LoVo (cell line): Measurements from ENCODE around the gene TMEM127.
A peak's percentile ranks its signal among the peaks of the same experiment; 100 is the strongest.
"Not testable (repeated sequence)": the region's sequence is repeated elsewhere in the genome, so short reads cannot be mapped to it uniquely, and the experiment has no call there.

Source experiments
- DNase-seq: peaks from one replicate; pipeline ENCODE4 v3.0.0-alpha.2; 2016; ENCODE audit warnings: low spot score

The TMEM127 gene

GRCh38 chr2:96262306-96262705, 3.5 kb downstream of the TMEM127 start:
- no peak for DNase-seq

- no peak for DNase-seq
These were observed 4.3 kb downstream of the TMEM127 start for GRCh38 chr2:96261328-96262003.

- DNase-seq, result peak; percentile 78
These were observed 5.2 kb downstream of the TMEM127 start for GRCh38 chr2:96260387-96261260.

- no peak for DNase-seq
These were observed 6.3 kb downstream of the TMEM127 start for GRCh38 chr2:96259497-96259921.

GRCh38 chr2:96258166-96259022, 7.4 kb downstream of the TMEM127 start:
- no peak for DNase-seq

GRCh38 chr2:96257744-96258143, 8.1 kb downstream of the TMEM127 start:
- not testable (repeated sequence) for DNase-seq

GRCh38 chr2:96256611-96257113, 9.1 kb downstream of the TMEM127 start:
- no peak for DNase-seq

- DNase-seq, result no peak
These were observed 11.2 kb downstream of the TMEM127 start for GRCh38 chr2:96254571-96254970.

- DNase-seq, result no peak
These were observed 12.8 kb downstream of the TMEM127 start for GRCh38 chr2:96253006-96253405.

GRCh38 chr2:96252526-96252925, 13.3 kb downstream of the TMEM127 start:
- DNase-seq, result no peak

- DNase-seq, result no peak
These were observed 14.0 kb downstream of the TMEM127 start for GRCh38 chr2:96251721-96252292.

GRCh38 chr2:96250188-96250587, 15.6 kb downstream of the TMEM127 start:
- no peak for DNase-seq

- DNase-seq, result no peak
These were observed 16.1 kb downstream of the TMEM127 start for GRCh38 chr2:96249654-96250053.

- DNase-seq, result no peak
These were observed 17.2 kb downstream of the TMEM127 start for GRCh38 chr2:96248624-96249023.

GRCh38 chr2:96247896-96248295, 17.9 kb downstream of the TMEM127 start:
- no peak for DNase-seq

GRCh38 chr2:96247009-96247408, 18.8 kb downstream of the TMEM127 start:
- no peak for DNase-seq

- DNase-seq, result no peak
These were observed 20.0 kb downstream of the TMEM127 start for GRCh38 chr2:96245609-96246390.

GRCh38 chr2:96243843-96244242, 22.0 kb downstream of the TMEM127 start:
- DNase-seq, result no peak

- no peak for DNase-seq
These were observed 23.7 kb downstream of the TMEM127 start for GRCh38 chr2:96241900-96242611.

- DNase-seq, result no peak
These were observed 24.6 kb downstream of the TMEM127 start for GRCh38 chr2:96241227-96241626.
